ENCODE data around the gene CEP164.
"Not testable (repeated sequence)": the region's sequence is repeated elsewhere in the genome, so short reads cannot be mapped to it uniquely, and the experiment has no call there.

The CEP164 gene

DNA sequence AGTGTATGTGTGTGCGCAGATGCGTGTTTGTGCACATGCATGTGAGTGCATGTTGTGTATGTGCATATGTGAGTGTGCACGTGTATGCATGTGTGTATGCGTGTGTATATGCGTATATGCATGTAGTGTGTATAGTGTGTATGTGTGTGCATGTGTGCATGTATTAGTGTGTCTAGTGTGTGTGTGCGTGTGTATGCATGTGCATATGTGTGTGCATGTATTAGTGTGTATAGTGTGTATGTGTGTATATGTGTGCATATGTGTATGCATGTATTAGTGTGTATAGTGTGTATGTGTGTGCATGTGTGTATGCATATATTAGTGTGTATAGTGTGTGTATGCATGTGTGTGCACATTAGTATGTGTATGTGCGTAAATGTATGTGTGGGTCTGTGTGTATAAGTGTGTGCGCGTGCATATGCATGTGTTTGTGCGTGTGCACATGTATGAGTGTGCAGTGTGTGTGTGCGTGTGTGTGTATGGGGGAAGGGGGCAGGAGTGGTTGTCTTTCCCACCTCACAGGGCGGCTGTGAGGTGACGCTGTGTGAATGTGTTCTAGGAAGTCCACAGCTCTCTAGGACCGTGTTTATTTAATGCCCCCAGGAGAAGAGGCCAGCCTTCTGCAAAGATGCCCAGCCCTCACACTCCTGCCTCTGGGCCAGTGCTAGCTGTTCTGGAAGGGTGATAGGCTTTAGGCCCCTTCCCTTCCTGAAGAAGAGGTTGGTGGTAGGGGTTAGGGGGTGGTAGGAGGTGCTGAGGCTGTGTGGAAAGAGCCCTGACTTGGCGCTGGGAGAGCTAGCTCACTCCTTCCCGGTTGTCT, 114.6 kb downstream of the CEP164 start:
- no peak for DNase-seq (ENCODE audit: low spot score)

GRCh38 chr11:117442869-117443239, 115.2 kb downstream of the CEP164 start:
- DNase-seq (ENCODE audit: low spot score), result no peak

DNA sequence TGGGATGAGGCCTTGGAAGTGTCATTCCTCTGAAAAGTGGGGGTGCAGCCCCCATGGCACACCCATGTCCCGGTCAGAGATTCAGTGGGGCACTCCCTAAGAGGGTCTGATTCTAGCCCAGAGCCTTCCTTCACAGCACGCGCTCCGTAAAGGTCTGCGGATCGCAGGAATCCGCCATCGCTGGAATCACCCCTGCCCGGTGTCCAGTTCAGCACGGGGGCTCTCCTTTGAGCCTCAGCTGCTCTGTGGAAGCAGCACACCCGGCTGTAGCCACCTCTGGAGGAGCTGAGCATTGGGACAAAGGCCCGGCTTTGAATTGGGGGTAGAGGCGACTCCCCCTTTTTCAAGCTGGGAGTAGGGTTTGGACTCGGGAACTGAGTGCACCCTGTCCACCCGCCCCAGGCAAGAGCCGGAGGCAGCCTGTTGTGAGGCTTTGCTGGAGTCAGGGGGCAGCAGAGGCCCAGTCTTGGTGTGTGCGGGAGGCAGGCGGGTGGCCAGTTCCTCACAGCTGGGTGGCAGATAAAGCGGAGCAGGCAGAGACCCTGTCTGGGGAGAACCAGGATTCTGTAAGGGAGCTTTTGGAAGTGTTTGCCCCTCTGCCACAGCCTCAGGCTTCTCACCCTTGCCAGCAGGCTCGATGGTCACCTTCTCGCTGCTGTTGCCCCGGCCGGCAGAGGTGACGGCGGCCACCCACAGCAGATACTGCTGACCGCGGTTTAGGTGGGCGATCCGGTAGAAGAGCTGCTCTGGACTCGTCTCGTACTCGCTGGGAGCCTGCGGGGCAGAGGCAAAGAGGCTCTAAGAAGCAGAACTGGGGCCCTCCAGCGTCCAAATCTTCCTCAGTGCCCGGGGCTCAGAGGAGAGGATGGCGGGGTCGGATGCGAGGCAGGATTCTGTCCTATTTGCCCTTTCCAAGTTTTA, 115.9 kb downstream of the CEP164 start:
- DNase-seq (ENCODE audit: low spot score), result no peak

GRCh38 chr11:117444256-117444655, 116.6 kb downstream of the CEP164 start:
- no peak for DNase-seq (ENCODE audit: low spot score)

DNA sequence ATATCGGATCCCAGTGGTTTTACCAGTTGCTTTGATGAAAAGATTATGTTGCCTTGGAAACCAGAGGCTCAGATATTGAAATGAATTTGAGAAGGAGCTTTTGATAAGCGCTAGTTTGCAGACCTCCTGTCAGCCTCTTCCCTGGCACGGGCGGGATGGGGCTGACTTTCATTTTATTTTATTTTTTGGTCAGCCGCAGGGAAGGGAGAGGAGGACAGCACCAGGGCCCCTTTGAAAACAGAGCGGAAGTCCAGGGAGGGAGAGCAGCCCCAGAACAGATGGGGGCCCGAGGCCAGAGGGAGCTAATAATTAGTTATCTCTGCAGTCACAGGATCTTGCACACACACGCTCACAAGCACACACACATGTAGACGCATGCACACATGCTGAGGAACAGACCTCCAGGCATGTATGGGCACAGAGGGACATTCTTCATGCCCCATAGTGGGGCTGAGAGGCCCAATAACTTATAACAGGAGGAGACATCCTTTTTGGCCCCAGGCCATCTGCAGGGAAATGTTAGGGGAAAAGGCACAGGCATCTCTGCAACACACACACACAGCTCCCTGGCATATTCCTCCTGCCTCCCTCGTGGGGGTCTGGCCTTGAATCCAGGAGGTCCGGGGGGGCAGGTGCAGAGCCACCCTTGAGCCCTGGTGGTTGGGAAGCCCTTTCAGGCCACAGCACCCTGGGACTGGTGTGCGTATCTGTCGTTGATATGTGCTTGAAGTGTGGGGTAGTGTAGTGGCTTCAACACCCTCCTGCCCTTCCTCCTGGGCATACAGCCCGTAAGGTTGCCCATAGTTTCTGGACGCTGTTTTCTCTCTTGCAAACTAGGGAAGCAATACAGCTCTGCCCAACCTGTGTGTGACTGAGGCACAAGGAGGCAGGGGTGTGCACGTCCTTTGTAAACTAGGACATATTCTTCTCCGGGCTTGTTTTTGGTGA, 117.3 kb downstream of the CEP164 start:
- DNase-seq (ENCODE audit: low spot score), result no peak

- no peak for DNase-seq (ENCODE audit: low spot score)
Observed at GRCh38 chr11:117449111-117449693, 121.5 kb downstream of the CEP164 start.

- DNase-seq (ENCODE audit: low spot score), result no peak
Observed at GRCh38 chr11:117453886-117454563, 126.4 kb downstream of the CEP164 start.

GRCh38 chr11:117454564-117454917, 126.9 kb downstream of the CEP164 start:
- DNase-seq (ENCODE audit: low spot score), result no peak

GRCh38 chr11:117456027-117456720, 128.5 kb downstream of the CEP164 start:
- peak; percentile 68 for DNase-seq (ENCODE audit: low spot score)

- DNase-seq (ENCODE audit: low spot score), result not testable (repeated sequence)
Observed at GRCh38 chr11:117456721-117457029, 129.0 kb downstream of the CEP164 start.

GRCh38 chr11:117457031-117457785, 129.6 kb downstream of the CEP164 start:
- no peak for DNase-seq (ENCODE audit: low spot score)

GRCh38 chr11:117457835-117458234, 130.2 kb downstream of the CEP164 start:
- DNase-seq (ENCODE audit: low spot score), result no peak

GRCh38 chr11:117458275-117459122, 130.8 kb downstream of the CEP164 start:
- DNase-seq (ENCODE audit: low spot score), result peak; percentile 24

DNA sequence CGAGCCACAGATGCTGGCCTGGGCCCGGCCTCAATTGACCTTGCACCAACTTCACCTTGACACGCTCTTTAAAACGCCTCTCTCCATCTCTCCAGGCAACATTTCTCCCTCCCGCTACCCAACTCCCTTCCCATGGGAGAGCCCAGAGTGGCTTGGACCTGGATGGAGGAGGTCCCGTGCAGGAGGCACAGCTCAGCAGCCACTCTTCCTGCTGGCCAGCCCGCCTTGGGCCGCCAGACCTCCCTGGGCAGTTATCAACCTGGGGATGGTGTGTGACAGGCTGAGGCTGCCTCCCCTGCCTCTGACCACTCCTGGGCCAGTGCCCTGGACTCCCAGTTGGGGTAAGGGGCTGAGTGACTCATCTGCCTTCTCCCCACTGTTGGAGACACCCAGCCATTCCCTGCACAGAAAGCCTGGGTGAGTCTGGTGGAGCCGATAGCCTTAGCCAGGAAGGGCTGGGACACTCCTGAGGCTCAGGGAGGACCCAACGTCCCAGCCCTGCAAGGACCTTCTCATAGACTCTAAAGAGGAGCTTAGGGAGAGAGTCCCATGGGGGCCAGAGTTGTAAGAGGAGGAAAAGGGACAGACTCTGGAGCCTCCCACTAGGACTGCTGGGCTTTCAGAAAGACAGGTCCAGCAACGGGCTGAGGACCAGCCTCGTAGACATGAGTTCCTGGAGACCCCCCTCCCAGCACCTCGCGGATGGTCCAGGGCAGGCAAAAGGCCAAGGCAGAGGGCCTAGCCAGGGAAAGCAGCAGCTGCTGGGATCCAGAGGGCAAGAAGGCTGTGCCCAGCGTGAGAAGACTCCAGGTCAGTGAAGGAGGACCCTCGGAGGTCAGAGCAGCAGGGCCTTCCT, 131.7 kb downstream of the CEP164 start:
- no peak for DNase-seq (ENCODE audit: low spot score)

DNA sequence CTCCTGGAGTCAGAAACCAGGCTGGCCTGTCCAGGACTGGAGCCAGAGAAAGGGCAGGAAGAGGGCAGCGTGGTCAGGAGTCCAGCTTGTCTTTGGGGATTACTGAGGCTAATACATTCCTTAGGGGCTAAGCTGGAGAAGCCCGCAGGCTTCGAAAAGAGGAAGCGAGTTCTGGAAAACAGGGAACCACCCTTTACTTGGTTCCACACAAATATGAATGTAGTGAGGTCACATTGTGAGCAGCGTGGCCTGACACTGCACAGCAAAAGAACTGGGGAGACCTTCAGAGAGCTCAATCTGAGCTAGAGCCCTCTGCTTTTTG, 132.3 kb downstream of the CEP164 start:
- DNase-seq (ENCODE audit: low spot score), result no peak

DNA sequence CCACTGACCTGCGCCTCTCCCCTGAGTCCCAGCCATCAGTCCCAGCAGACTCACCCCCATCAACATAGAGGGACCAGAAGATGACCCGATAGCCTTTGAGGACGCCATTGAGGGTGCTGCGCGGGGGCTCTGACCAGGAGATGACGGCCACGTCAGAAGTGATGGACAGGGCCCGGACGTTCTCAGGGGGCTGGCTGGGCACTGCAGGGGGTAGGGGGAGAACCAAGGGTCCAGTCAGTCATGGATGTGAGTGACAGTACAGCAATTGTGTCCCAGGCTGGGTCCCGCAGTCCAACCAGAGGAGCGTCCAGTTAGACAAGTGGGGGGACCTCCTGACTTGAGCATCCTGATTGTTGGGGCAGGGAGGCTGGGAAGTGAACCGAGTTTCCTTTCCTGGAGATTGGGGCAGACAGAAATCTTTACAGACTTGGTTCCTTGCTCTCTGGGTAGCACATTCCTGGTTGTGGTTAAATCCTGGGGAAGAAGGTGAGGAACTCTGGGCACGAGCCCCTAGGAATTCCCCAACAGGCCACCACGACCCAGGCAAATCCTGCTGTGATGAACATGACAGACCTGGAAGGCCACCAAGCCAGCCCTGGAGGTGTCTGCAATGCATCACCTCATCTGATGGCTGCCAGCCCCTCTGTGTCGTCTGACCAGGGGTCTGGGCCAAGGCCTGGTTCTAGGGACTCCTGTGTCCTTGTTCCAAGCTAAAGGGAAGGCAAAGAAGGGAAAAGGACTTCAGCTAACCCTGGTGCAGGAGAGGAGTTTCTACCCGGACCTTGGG, 133.9 kb downstream of the CEP164 start:
- DNase-seq (ENCODE audit: low spot score), result no peak

- DNase-seq (ENCODE audit: low spot score), result no peak
Observed at GRCh38 chr11:117462183-117462863, 134.7 kb downstream of the CEP164 start.

All from activated CD4-positive, alpha-beta T cell treated with anti-CD3 and anti-CD28 coated beads, Interleukin-2, Interleukin-4, amounts not matched to agents 100 ng/mL and 50 ng/mL, durations not matched to agents 16 hours and 8 hours (primary cell).